Pancreas (tissue), 10 donors: ENCODE data around the gene VENTX. TPM values are rescaled to one million over a fixed set of nuclear protein-coding genes. Genes with fewer than 3 reads are reported as not detected.

Experiments
- ATAC-seq, 4 donors: fragments of 200-7000 bp; cut with Tn5 transposase; one replicate each; pipeline versions ENCODE4 v1.8.0 to v1.9.1; 2020; ENCODE audit warnings: mild to moderate bottlenecking in 4 of 4, moderate library complexity in 4 of 4
- DNase-seq, 6 donors: peaks; one replicate each; pipeline ENCODE4 v3.0.0-alpha.2; 2020
- FAIRE-seq: peaks from 2 replicates; lab custom pipeline; 2012; peaks lifted over from hg19 to GRCh38; lab: Jason Lieb, UNC
- H3K27ac ChIP-seq, 4 donors: fragments of 200-600 bp; sonication (generic); 1 replicate in 3 of 4; 2 replicates in 1 of 4; pipeline versions ENCODE4 v1.5.0 to v1.8.0; 2020
- H3K27me3 ChIP-seq, 4 donors: fragments of 200-600 bp; one replicate each; pipeline ENCODE4 v1.8.0; 2021
- H3K36me3 ChIP-seq, 3 donors: fragments of 200-600 bp; sonication (generic) in 1 of 3; one replicate each; pipeline versions ENCODE4 v1.5.0 to v1.8.0; 2020 to 2021
- H3K4me1 ChIP-seq, 3 donors: fragments of 200-600 bp; one replicate each; pipeline ENCODE4 v1.8.0; 2021
- H3K4me3 ChIP-seq, 4 donors: fragments of 200-600 bp; sonication (generic) in 2 of 4; one replicate each; pipeline versions ENCODE4 v1.5.0 to v1.8.0; 2020 to 2021
- H3K9me3 ChIP-seq, 4 donors: fragments of 200-600 bp; one replicate each; pipeline ENCODE4 v1.8.0; 2021
- WGBS, 2 donors: extraction: QIAGEN DNeasy Blood & Tissue Kit; methylation state at CpG; one replicate each; pipeline ENCODE4 v1.1.7; 2013; 5-methylcytosine and 5-hydroxymethylcytosine counted together
- intact Hi-C, 3 donors: fragments of 100-400 bp; cut with DNase I; formaldehyde crosslinking; loops; one replicate each; pipeline versions ENCODE4 v1.11.1 to v1.14.2; 2022
- polyA plus RNA-seq, 2 donors: library from polyadenylated mRNA; stranded (reverse); fragments of 200-250 nt; gene quantifications; one replicate each; pipeline ENCODE4 v1.2.3, GENCODE V29; 2013
- total RNA-seq, 6 donors: library from RNA; stranded (reverse); fragmentation: NEBNext Ultra II Directional in 4 of 6; extraction: Animal tissue kit (Norgen Biotek cat#: 25700) in 4 of 6; gene quantifications; one replicate each; pipeline versions ENCODE4 v1.2.1 to v1.2.4, GENCODE V29; 2021 to 2023
- TF ChIP-seq, protein P1 (sequence below), 4 donors: fragments of 200-600 bp; sonication (generic) in 3 of 4; IDR thresholded peaks; one replicate each; pipeline versions ENCODE4 v1.5.0 to v1.8.0; 2021; ENCODE audit warnings: antibody characterized with exemption in 4 of 4
- donor health status: healthy with polysubstance abuse.
- donor health status: DM: no; HTN: no; CAD: no; lungs with moderate emphysema.
- donor health status: DM: no; HTN: no; CAD: no.
- donor health status: control.
- donor health status: control.
- donor health status: Bipolar disorder and iron deficiency.
- donor health status: DM: yes; HTN: yes; CAD: no.
- donor health status: DM: no; HTN: no; CAD: no.
- donor health status: DM: no; HTN: no; CAD: no.
- donor health status: DM: yes; HTN: yes; CAD: no.

Gene VENTX
- total and polyA plus RNA-seq, 8 donors = 0.09 to 1.3 (median 0.46) TPM

DNA sequence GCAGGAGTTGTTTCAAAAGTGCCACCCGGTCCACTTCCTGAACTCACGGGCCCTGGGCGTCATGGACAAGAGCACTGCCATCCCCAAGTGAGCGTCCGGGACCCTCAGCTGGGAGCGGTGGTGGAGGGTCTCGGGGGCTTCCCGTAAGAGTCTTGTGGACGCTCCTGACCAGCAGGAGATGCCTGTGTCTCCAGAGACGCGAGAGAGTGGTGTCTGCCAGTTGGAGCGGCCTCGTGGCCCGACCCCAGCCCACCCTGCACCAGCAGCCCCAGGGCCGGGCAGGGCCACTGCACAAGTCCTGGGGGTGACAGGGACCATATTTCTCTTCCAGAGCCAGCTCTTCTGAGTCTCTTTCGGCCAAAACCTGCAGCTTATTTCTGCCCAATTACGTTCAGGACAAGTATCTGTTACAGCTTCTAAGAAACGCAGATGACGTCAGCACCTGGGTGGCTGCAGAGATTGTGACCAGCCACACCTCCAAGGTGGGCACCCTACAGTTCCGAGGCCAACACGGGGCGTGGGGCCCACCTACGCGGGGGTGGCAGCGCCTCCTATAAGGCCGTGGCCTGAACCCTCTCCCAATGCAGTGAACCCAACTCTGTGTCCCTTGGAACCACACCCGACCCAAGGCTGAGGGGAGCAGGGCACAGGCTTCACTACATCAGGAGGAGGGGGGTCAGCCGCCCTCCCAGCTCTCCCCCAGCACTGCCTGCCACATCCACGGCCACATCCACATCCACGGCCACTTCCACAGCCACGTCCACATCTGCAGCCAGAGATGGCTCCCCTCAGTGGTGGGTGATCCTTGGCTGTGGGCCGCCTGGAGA is 23.8 kb upstream of the VENTX start:
- TF ChIP-seq, protein P1, sequence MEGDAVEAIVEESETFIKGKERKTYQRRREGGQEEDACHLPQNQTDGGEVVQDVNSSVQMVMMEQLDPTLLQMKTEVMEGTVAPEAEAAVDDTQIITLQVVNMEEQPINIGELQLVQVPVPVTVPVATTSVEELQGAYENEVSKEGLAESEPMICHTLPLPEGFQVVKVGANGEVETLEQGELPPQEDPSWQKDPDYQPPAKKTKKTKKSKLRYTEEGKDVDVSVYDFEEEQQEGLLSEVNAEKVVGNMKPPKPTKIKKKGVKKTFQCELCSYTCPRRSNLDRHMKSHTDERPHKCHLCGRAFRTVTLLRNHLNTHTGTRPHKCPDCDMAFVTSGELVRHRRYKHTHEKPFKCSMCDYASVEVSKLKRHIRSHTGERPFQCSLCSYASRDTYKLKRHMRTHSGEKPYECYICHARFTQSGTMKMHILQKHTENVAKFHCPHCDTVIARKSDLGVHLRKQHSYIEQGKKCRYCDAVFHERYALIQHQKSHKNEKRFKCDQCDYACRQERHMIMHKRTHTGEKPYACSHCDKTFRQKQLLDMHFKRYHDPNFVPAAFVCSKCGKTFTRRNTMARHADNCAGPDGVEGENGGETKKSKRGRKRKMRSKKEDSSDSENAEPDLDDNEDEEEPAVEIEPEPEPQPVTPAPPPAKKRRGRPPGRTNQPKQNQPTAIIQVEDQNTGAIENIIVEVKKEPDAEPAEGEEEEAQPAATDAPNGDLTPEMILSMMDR (IDR thresholded peaks at IDR 0.05) = no peak
- Histone ChIP-seq H3K36me3 (no peaks in the 10 kb centered on the region), H3K9me3 (no peaks in the 10 kb centered on the region), H3K27ac (no peak overlapping the region), H3K27me3 (no peaks in the 10 kb centered on the region), H3K4me3 (no peak overlapping the region), H3K4me1 (no peaks in the 10 kb centered on the region)
- DNase-seq = peak in 2 of 6 donors; percentile 20 to 41
- intact Hi-C loops = no loop called here
- 50 to 63% methylated on average over 30 to 32 of the region's 32 CpGs for WGBS, 2 donors
- FAIRE-seq = no peak
- ATAC-seq = no peak

DNA sequence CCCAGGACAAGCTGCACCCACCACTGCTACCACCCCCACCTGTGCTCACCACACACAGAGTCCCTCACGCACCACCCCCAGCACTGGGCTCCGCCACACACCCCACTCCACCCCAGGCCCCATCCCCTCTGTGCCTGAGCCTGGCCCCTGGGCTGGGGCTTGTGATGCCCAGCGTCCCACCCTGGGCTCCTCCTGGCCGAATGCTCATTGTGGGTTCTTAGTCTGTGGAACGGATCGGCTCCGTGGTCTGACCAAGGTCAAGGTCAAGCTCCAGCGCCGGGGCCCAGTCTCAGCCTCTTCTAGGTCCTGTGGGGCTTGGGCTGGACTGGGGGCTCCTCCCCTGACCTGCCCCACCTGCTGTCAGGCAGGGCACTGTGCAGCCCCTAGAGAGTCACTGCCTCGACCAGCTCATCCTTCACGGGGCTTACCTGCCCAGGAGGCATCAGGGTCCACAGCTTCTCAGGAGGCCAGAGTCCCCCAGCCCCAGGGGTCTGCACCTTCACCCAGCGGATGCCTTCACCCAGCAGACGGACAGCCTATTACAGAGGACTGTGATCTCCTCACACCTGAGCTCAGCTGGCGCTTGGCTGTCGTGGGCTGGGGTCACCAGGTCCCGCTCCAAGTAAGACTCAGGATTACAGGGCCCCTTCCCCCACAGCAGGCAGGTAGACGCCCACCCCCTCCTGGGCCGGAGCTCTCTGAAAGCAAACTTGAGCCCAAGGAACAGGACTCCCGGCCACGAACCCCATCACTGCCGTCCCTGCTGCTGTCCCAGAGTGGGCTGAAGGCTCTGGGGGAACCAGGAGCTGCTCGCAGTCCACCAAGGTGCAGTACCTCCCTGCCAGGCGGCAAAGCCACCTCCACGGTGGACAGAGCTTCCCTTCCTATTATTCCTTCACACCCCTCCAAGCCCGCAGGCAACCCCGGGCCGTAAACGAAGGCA is 22.9 kb upstream of the VENTX start:
- TF ChIP-seq, protein P1 (IDR thresholded peaks at IDR 0.05) = no peak
- FAIRE-seq (no peak), ATAC-seq (no peak), DNase-seq (peak in 2 of 6 donors; percentile 6 to 49)
- Histone ChIP-seq H3K36me3 (no peaks in the 10 kb centered on the region), H3K4me3 (no peak overlapping the region), H3K27me3 (no peaks in the 10 kb centered on the region), H3K9me3 (no peaks in the 10 kb centered on the region), H3K27ac (no peak overlapping the region), H3K4me1 (no peaks in the 10 kb centered on the region)
- WGBS, 2 donors = 46 to 55% methylated on average over 27 to 28 of the region's 28 CpGs
- intact Hi-C loops = no loop called here

DNA sequence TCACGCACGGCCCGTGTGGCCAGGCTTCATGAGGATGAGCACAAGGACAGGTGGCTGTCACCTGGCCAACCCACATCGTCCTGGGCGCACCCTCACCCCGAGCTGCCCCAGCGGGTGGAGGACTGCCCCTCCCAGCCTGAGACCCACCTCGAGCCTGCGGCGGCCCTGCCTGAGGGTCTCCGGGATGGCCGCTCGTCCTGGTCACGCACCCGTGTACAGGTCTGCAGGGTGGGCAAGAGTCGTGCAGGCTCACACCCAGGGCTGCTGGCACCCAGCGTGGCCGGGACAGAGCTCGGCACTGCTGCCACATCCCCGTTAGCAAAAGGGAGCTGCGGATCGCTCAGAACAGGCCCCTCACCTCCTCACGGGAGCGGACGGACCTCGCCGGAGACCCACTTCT is 22.1 kb upstream of the VENTX start:
- no peak for ATAC-seq
- DNase-seq = peak in 2 of 6 donors; percentile 12 to 51
- TF ChIP-seq, protein P1 (IDR thresholded peaks at IDR 0.05) = no peak
- H3K9me3 ChIP-seq = no peaks in the 10 kb centered on the region
- intact Hi-C loops = no loop called here
- H3K4me3 ChIP-seq = no peak overlapping the region
- H3K27ac ChIP-seq = no peak overlapping the region
- no peaks in the 10 kb centered on the region for H3K4me1 ChIP-seq
- H3K36me3 ChIP-seq = no peaks in the 10 kb centered on the region
- no peaks in the 10 kb centered on the region for H3K27me3 ChIP-seq
- WGBS, 2 donors = 73 to 85% methylated on average over 27 of the region's 27 CpGs
- FAIRE-seq = no peak

DNA sequence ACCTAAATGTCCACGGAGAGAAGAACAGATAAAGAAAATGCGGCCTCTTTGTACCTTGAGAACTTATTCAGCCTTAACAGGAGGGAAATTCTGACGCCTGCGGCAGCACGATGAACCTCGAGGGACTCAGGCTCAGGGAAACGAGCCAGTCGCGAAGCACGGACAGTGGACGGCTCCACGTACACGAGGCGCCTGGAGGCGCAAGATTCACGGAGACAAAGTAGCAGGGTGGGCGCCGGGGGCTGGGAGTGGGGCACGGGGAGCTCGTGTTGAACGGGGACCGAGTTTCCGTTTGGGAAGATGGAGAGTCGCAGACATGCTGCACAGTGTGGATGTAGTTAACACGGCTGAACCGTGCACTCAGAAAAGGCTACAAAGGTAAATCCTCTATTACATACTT is 20.9 kb upstream of the VENTX start:
- Histone ChIP-seq H3K27ac (no peak overlapping the region), H3K9me3 (no peaks in the 10 kb centered on the region), H3K27me3 (no peaks in the 10 kb centered on the region), H3K36me3 (no peaks in the 10 kb centered on the region), H3K4me1 (no peaks in the 10 kb centered on the region), H3K4me3 (no peak overlapping the region)
- no peak for ATAC-seq
- FAIRE-seq = no peak
- peak in 2 of 6 donors; percentile 3 to 40 for DNase-seq
- TF ChIP-seq, protein P1 (IDR thresholded peaks at IDR 0.05) = no peak
- 65 to 69% methylated on average over 26 of the region's 26 CpGs for WGBS, 2 donors
- intact Hi-C loops = no loop called here
